A549 treated with AZD9567 at 1 μM for 4 hours (cell line): ENCODE data around the gene AK5. TPM values are rescaled to one million over a fixed set of nuclear protein-coding genes. Genes with fewer than 3 reads are reported as not detected.

Experiments used
- total RNA-seq: library from RNA; stranded (reverse); fragments of 200-300 nt; extraction: Qiagen RNA extraction; gene quantifications from 5 replicates; pipeline ENCODE4 v1.2.3, GENCODE V29; 2022; ENCODE audit not compliant: insufficient read depth

Gene AK5
- 4.8 to 15.1 TPM (median 5.3 TPM) in 5 replicates for total RNA-seq

GRCh38 chr1:77281491-77282186 is at the start of gene AK5:
AK5 (plus strand) TSS chr1:77282019; CDS start chr1:77282314, 295 bp downstream.

Other genes with a start within 250 kb of the AK5 start
- 17.9 to 21.2 TPM (median 19.4 TPM) in 5 replicates for gene PIGK, start 62.6 kb upstream of the AK5 start, total RNA-seq